Measurements from ENCODE around the gene TXNRD1.

Gene TXNRD1

DNA sequence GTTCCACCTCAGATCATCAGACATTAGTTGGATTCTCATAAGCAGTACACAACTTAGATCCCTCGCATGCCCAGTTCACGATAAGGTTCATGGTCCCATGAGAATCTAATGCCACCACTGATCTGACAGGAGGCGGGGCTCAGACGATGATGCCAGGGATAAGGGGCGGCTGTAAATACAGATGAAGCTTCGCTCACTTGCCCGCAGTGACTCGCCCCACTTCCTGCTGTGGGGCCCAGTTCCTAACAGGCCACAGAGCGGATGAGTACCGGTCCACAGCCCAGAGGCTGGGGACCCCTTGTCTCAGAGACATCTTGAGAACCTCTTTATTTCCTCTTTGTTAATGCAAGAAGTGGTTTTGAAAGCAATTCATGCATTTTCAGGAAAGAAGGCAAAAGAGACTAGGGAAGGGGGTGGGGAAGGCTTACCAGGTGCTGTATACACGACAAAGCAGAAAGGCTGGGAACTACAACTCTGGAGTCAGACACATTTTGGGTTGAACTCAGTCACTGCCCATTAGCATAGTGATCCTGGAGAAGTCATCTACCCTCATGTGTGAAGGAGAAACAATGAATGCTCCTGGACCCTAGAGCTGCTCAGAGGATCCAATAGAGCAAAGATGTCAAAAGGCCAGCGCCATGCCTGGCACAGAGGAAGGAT lies 156.6 kb downstream of the TXNRD1 start:
- Histone ChIP-seq H3K4me1 (no peaks in the 10 kb centered on the region), H2AFZ (no peak overlapping the region), H3K4me3 (ENCODE audit: low read depth, low read length) (no peak overlapping the region), H3K9me3 (ENCODE audit: control insufficient read depth, low read length) (no peaks in the 10 kb centered on the region), H3K4me2 (ENCODE audit: low read length) (no peak overlapping the region), H3K79me2 (no peaks in the 10 kb centered on the region), H3K9ac (no peak overlapping the region), H3K27me3 (ENCODE audit: control insufficient read depth, insufficient read depth, low read length) (no peaks in the 10 kb centered on the region), H3K36me3 (ENCODE audit: control insufficient read depth, insufficient read depth, low read length) (no peaks in the 10 kb centered on the region), H3K27ac (no peak overlapping the region)
- TF ChIP-seq, protein P1, sequence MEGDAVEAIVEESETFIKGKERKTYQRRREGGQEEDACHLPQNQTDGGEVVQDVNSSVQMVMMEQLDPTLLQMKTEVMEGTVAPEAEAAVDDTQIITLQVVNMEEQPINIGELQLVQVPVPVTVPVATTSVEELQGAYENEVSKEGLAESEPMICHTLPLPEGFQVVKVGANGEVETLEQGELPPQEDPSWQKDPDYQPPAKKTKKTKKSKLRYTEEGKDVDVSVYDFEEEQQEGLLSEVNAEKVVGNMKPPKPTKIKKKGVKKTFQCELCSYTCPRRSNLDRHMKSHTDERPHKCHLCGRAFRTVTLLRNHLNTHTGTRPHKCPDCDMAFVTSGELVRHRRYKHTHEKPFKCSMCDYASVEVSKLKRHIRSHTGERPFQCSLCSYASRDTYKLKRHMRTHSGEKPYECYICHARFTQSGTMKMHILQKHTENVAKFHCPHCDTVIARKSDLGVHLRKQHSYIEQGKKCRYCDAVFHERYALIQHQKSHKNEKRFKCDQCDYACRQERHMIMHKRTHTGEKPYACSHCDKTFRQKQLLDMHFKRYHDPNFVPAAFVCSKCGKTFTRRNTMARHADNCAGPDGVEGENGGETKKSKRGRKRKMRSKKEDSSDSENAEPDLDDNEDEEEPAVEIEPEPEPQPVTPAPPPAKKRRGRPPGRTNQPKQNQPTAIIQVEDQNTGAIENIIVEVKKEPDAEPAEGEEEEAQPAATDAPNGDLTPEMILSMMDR (IDR thresholded peaks at IDR 0.05) = no peak

DNA sequence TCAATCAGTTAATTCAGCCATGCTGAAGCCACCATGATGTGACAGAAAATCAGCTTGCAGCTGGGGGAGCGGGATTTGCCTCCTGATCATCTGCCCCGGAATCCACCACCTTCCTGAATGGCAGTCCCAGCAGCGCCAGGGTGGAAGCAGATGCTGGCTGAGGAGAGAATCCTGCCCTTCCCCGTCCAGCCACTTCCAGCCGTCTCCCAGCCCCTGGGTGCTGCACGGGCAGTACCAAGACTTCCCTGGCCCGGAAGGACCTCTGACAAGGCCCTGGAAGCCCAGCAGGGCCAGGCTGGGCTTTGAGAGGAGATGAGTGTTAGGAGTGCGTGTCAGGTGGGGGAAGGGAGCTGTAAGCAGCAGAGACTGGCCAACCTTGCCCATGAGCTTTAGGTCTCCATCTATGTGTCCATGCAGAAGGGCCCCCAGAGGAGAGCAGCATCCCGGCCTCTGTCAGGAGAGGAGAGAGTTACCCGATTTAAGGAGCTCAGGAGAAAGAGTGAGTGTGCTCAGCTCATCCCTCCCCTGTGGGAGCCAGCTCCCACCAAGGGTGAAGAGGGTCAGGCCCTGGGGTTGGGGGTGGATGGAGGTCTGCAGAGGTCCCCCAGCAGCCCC lies 157.2 kb downstream of the TXNRD1 start:
- no peaks in the 10 kb centered on the region for H3K79me2 ChIP-seq
- H3K27ac ChIP-seq = no peak overlapping the region
- no peaks in the 10 kb centered on the region for H3K9me3 ChIP-seq (ENCODE audit: control insufficient read depth, low read length)
- H3K36me3 ChIP-seq (ENCODE audit: control insufficient read depth, insufficient read depth, low read length) = no peaks in the 10 kb centered on the region
- H3K9ac ChIP-seq = no peak overlapping the region
- no peak overlapping the region for H3K4me3 ChIP-seq (ENCODE audit: low read depth, low read length)
- H3K4me2 ChIP-seq (ENCODE audit: low read length) = no peak overlapping the region
- H3K4me1 ChIP-seq = no peaks in the 10 kb centered on the region
- TF ChIP-seq, protein P1 (IDR thresholded peaks at IDR 0.05) = no peak
- H3K27me3 ChIP-seq (ENCODE audit: control insufficient read depth, insufficient read depth, low read length) = no peaks in the 10 kb centered on the region
- no peak overlapping the region for H2AFZ ChIP-seq

DNA sequence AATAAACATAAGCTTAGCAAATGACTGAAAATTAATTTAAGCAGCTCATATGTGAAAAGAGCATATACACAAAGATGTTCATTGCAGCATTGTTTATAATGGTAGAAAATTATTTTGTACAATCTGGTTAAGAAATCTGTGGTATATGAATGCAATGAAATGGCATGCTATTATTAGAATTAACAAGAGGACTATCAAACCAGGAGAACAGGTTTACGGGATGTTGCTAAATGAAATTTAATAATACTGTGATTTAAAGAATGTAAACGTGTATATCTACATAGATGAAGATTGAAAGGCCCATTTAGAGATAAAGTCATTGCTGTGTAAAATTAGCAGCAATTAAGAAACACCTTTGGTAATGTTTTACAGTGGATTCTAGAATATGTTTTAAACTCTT lies 158.5 kb downstream of the TXNRD1 start:
- no peak overlapping the region for H3K9ac ChIP-seq
- H3K27me3 ChIP-seq (ENCODE audit: control insufficient read depth, insufficient read depth, low read length) = no peaks in the 10 kb centered on the region
- TF ChIP-seq, protein P1 (IDR thresholded peaks at IDR 0.05) = no peak
- no peak overlapping the region for H3K27ac ChIP-seq
- no peaks in the 10 kb centered on the region for H3K36me3 ChIP-seq (ENCODE audit: control insufficient read depth, insufficient read depth, low read length)
- no peak overlapping the region for H3K4me2 ChIP-seq (ENCODE audit: low read length)
- H2AFZ ChIP-seq = no peak overlapping the region
- no peaks in the 10 kb centered on the region for H3K79me2 ChIP-seq
- H3K4me3 ChIP-seq (ENCODE audit: low read depth, low read length) = no peak overlapping the region
- no peaks in the 10 kb centered on the region for H3K4me1 ChIP-seq
- no peaks in the 10 kb centered on the region for H3K9me3 ChIP-seq (ENCODE audit: control insufficient read depth, low read length)

DNA sequence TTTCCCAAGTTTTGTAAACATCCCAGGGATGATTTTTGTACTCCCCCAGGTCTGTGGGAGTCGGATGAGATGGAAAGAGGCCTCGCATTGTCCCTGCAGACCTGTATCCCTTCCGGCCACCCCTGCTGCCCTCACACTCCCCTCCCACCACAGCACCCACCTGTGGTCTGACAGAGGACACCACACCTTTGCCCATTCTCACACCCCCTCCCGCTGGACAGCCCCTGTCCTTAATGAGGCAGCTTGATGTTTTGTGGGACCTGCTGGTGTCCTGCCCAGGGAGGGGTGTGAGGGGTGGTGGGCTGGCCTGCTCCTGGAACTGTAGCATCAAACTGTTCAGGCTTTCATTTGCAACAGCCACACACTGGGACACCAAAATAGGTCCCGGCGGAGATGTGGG lies 159.2 kb downstream of the TXNRD1 start:
- H2AFZ ChIP-seq = no peak overlapping the region
- no peak overlapping the region for H3K27ac ChIP-seq
- no peak overlapping the region for H3K4me2 ChIP-seq (ENCODE audit: low read length)
- no peak overlapping the region for H3K4me3 ChIP-seq (ENCODE audit: low read depth, low read length)
- no peaks in the 10 kb centered on the region for H3K27me3 ChIP-seq (ENCODE audit: control insufficient read depth, insufficient read depth, low read length)
- peaks cover 4% of the 10 kb centered on the region for H3K4me1 ChIP-seq
- no peaks in the 10 kb centered on the region for H3K79me2 ChIP-seq
- H3K9ac ChIP-seq = no peak overlapping the region
- H3K36me3 ChIP-seq (ENCODE audit: control insufficient read depth, insufficient read depth, low read length) = no peaks in the 10 kb centered on the region
- H3K9me3 ChIP-seq (ENCODE audit: control insufficient read depth, low read length) = no peaks in the 10 kb centered on the region
- TF ChIP-seq, protein P1 (IDR thresholded peaks at IDR 0.05) = no peak

DNA sequence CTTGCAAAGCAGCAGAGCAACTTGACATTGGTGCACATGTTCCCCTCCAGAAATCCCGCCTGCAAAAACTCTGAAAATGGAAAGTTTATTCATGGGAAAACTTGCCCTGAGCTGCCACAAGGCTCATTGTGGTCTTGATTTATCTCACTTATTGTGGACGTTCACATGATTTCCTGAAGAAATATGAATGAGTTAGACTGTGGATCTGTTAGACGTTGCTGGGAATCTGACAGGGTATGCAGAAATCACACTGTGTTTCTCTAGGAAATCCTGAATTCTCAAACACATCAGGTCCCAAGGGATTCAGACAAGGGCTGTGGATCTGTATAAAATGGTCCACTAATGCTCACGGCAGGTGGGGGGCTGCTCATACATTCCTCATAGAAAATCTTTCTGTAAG lies 160.2 kb downstream of the TXNRD1 start:
- Histone ChIP-seq H3K9me3 (ENCODE audit: control insufficient read depth, low read length) (no peaks in the 10 kb centered on the region), H3K36me3 (ENCODE audit: control insufficient read depth, insufficient read depth, low read length) (no peaks in the 10 kb centered on the region), H3K27ac (no peak overlapping the region), H3K4me3 (ENCODE audit: low read depth, low read length) (no peak overlapping the region), H3K27me3 (ENCODE audit: control insufficient read depth, insufficient read depth, low read length) (no peaks in the 10 kb centered on the region), H3K4me1 (peaks cover 4% of the 10 kb centered on the region), H3K79me2 (no peaks in the 10 kb centered on the region), H3K9ac (no peak overlapping the region), H3K4me2 (ENCODE audit: low read length) (no peak overlapping the region), H2AFZ (no peak overlapping the region)
- TF ChIP-seq, protein P1 (IDR thresholded peaks at IDR 0.05) = no peak

All from parathyroid adenoma (tissue), 2 donors.